HG02885 (cell line): ENCODE measurements around the gene TVP23A.
"Not testable (repeated sequence)": the region's sequence is repeated elsewhere in the genome, so short reads cannot be mapped to it uniquely, and the experiment has no call there.

ENCODE experiments used
- ATAC-seq: cut with Tn5 transposase; IDR thresholded peaks from one replicate; pipeline ENCODE4 v1.9.1; 2021; ENCODE audit warnings: mild to moderate bottlenecking; ENCODE audit not compliant: unreplicated experiment, poor library complexity

Gene TVP23A

DNA sequence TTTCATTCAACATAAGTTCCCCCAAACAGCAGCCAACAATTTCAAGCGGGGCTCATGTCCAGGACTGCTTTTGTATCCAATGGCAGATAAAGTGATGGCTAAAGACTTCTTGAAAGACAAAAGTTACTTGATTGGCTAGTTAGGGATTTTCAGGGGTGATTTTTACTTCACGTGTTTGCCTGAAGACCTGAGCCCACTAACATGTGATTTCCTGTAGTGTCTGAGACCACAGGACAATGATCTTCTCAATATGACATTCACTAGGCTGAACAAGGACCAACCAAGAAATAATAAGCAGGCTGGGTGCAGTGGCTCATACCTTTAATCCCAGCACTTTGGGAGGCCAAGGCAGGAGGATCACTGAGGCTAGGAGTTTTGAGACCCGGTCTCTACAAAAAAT is 10.4 kb downstream of the TVP23A start:
- ATAC-seq: no peak

DNA sequence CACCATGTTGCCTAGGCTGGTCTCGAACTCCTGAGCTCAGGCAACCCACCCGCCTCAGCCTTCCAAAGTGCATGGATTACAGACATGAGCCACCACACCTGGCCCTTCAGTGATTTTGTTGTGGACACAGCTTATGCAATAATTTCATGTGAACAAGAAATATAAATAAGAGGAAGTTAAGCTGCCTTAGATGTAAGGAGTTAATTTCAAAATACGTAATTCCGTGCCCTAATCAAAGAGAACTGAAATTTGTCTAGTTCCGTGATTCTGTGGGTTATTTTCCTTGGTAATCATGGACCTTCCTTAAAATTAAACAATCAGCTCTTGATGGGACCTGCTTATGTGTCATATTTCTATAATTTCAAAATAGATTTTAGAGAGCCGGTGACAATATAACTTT is 11.9 kb downstream of the TVP23A start:
- ATAC-seq: no peak

DNA sequence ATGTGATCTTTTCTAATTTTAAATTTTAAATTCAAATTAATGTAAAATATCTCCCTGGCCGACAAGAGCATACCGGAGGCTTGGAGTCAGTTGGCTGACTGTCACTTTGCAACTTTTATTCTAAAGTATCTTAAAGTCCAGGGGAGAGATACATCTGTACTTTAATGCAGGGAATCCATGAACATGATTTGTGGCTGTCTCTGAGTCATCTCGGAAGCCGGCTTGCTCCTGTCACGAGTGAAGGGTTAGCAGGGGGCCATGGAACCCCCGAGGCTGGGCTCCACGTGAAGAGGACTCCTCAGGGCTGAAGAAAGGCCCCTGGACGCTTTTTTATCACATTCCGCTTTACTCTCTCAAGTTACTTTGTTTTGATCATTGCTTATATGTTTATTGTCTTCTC is 13.3 kb downstream of the TVP23A start:
- ATAC-seq: peak; percentile 44

DNA sequence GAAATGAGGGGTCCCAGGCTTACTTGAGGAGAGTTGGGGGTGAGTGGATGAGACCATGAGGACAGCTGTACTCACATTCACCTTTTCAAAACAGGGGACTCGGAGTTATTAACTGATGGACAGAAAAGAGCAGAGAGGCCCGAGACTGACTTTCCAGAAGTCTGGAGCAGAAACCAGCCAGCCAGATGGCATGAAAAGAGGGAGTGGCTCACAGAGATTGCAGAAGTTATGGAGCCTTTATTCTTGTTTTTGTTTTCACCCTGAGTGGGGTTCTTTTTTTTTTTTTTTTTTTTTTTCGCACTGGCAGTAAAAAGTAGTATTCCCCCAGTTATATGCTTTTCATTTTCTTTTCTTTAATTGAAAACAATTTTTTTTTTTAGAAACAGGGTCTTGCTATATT is 18.9 kb downstream of the TVP23A start:
- no peak for ATAC-seq

DNA sequence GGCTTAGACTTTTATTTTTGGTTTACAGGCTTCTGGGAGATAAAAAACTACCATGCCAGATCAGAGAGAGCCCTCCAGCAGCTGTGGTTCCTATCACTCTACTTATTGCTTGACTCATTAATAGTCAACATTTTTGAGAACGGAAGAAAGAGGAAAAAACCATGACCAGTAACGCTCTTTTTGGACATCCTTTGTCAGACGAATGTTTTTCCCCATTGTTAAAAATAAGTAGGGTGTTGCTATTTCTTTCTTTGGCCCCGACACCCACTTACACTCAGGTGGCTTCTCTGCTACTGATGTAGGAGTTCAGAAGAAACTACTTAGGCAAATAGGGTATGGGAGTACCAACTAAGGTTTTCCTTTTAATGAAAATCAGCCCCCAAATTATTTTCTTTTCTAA is 27.5 kb downstream of the TVP23A start:
- ATAC-seq: peak; percentile 75

DNA sequence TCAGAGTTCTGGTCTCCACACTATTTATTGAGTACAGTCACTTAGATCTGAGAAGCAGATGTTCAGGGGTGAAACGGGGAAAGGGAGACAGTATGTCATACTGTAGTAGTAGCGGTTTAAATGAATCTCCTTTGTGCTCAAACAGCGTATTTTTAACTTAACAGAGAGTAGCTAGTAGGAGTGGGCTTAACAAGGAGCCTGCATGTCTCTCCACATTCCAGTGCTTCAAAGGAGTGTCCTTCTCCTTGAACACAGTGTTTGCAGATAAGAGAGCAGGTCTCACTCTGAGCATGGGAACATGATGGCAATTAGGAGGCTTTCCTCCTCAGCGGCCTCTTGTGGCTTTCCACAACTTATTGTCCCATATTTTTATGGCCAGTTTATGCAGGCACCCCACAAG is 30.0 kb downstream of the TVP23A start:
- not testable (repeated sequence) for ATAC-seq

DNA sequence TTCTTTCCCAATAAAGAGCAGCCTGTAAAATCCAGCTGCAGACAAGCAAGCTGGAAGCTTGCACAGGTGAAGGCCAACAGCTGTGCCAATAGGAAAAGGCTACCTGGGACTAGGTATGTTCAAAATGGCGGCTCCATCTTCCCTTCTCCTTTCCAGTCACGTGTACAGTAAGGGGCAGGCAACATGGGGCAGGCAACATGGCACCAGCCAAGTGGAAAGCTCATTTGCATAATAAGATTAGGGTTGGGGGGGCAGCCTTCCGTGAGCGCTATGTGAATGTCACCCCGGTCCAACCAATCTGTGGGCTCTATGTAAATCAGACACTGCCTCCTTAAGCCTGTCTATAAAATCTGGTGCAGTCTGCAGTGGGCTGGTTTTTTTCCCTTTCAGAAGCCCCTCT is 31.3 kb downstream of the TVP23A start:
- no peak for ATAC-seq

DNA sequence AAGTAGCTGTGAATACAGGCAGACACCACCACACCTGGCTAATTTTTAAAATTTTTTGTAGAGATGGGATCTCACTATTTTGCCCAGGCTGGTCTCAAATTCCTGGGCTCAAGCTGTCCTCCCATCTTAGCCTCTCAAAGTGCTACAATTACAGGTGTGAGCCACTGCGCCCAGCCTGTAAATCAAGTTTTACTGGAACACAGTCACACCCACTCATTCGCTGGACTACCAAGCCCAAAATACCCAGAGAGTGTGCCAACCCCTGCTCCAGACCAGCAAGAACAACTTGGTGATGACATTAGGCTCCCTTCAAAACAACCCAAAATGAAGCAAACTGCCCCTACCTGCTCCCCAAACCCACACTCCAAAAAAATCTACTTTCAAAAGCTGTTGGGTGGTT is 36.0 kb downstream of the TVP23A start:
- ATAC-seq: no peak

DNA sequence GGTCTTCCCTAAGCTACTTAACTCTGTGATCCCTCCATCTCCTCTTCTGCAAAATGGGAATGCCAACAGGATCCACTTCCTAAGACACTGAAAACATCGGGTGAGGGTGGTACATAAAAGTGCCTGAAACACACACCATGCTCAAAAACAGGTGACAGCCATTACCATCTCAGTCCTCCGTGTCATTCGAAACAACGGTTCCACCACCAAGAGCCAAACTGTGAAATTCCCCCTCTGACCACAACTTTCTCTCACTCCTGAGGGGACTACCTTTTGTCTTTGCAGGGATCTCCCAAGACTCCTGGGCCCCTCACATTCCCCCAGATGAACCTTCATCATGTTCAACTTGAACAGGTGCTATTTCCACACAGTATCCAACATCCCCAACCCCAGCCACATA is 38.0 kb downstream of the TVP23A start:
- no peak for ATAC-seq

DNA sequence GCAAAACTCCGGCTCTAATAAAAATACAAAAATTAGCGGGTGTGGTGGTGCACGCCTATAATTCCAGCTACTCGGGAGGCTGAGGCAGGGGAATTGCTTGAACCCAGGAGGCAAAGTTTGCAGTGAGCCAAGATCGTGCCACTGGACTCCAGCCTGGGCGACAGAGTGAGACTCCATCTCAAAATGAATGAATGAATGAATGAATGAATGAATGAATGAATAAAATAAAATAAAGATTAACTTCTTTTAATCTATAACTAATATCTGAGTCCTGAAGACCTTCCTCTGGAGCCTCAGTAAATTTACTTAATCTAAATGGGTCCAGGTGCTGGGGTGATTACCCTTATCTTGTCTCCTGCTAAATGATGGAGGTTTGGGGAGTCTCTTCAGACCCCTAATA is 38.7 kb downstream of the TVP23A start:
- not testable (repeated sequence) for ATAC-seq

DNA sequence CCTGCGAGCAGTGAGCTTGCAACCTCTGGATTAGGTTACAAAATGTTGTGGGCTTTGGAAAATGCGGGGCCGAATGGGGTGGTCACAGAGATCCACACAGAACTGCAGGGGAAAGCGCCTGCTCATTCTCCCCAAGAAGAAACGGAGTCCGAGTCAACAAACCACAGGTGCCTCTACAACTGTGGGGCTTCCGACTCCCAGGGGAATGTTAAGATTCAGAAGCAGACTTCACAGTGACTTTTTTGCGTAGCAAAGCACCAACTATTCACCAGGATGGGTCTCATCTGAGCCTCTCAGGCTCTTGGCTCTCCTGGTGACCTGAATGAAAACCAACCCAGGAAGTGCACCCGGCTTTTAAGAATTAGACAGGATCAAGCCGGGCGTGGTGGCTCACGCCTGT is 41.2 kb downstream of the TVP23A start:
- no peak for ATAC-seq

DNA sequence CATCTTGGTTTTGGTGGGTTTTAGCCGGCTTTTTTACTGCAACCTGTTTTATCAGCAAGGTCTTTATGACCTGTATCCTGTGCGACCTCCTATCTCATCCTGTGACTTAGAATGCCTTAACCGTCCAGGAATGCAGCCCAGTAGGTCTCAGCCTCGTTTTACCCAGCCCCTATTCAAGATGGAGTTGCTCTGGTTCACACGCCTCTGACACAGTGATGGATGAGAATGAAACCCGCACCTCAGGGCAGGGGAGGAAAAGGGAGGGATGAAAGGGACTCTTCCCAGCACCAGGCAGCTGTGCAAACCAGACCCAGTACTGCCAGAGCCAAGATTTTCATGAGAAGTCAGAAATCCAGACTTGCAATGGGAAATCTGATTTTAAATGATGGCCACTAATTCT is 41.7 kb downstream of the TVP23A start:
- ATAC-seq: not testable (repeated sequence)

DNA sequence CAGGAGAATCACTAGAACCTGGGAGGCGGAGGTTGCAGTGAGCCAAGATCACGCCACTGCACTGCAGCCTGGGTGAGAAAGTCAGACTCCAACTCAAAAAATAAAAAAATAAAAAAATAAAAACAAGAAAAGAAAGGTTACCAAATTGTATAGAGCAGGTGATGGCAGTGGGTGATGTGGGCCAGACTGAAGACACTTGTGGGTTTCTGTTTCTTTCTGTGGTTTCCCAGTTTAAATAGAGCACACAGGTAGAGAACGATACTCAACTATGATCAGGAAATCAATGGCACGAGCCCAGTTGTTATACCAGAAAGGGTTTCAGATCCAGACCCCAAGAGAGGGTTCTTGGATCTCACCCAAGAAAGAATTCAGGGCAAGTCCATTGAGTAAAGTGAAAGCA is 42.3 kb downstream of the TVP23A start:
- ATAC-seq: peak; percentile 75

DNA sequence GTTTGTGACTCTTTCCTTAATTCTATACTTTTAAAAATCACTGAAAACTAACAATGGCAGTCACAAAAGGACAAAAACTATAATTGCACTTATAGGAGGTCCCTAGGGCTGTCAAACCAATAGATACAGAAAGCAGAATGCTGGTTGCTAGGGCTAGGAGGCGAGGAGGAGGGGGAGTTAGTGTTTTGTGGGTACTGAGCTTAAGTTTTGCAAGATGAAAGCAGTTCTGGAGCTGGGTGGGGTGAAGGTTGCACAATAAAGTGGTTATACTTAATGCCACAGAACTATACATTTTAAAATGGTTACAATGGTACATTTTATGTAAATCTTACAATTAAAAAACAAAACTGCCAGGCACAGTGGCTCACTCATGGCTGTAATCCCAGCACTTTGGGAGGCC is 47.7 kb downstream of the TVP23A start:
- no peak for ATAC-seq

DNA sequence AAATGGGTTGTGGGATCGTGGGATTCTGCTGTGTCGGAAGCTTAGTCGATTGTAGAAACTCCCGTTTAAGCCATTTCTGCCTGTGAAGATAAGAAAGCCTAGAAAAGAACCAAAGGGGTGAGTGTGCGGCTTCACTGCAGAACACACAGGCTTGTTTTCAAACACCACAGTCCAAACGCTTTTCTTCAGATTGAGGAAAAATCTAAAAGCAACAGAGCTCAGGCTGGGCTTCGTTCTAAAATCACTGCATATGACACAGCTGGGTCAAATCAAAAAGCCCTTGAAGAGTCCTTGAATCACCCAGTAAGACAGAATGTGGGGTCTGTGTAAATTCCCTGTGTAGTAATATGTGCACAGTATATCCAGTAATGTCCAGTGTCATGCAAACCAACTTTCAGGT is 49.2 kb downstream of the TVP23A start:
- ATAC-seq: no peak

DNA sequence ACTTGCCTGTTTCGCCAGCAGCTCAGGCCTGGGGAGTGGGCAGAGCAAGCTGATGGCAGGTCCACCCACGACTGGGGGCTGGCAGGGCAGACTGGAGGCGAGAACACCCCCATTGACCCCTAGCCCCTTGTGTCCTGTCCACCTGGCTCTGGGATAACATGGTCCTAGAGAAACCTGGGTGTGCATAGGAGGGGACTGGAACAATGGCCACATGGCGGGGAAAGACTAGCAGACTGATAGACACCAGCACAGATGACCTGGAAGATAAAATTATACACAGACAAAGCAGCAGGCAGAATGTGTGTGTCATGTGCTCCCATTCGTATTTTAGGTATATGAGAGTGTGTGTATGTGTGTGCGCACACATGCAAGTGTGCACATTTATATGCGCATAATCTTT is 51.5 kb downstream of the TVP23A start:
- ATAC-seq: no peak

DNA sequence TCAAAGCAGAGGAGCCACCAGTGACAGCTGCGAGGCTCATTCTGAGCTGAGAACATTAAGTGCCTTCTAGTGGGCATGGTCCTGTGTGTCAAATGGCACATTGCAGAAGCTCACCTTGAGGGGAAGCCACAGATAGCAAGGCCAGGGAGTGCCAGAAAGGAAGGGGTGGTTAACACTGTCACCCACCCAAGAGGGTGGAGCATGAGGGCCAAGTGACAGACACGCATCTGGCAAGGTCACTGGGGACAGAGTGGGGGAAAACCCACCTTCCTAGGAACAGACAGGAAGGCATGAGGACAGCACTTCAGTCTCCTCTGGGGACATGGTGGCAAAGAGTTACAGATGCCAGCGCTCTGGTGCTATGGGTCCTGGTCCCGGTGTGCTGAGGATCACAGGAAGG is 52.8 kb downstream of the TVP23A start:
- peak; percentile 40 for ATAC-seq

DNA sequence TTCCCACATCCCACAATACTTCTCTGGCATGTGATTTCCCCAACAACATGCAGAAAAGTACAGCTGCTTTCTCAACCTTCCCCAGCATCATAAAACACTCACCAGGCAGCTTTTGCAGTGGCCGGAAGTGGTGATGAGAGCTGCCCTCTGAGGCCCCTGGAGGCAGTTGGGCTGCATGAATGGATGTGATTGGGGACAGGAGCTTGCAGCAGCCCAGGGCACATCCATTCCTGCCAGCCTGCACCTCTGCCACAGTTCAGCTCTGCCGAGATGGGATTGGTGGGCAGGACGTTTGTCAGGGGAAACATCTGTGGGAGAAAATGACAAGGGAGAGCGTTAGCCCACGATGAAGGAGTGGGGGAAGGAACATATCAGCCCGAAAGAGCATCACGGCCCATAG is 55.1 kb downstream of the TVP23A start:
- ATAC-seq: no peak

DNA sequence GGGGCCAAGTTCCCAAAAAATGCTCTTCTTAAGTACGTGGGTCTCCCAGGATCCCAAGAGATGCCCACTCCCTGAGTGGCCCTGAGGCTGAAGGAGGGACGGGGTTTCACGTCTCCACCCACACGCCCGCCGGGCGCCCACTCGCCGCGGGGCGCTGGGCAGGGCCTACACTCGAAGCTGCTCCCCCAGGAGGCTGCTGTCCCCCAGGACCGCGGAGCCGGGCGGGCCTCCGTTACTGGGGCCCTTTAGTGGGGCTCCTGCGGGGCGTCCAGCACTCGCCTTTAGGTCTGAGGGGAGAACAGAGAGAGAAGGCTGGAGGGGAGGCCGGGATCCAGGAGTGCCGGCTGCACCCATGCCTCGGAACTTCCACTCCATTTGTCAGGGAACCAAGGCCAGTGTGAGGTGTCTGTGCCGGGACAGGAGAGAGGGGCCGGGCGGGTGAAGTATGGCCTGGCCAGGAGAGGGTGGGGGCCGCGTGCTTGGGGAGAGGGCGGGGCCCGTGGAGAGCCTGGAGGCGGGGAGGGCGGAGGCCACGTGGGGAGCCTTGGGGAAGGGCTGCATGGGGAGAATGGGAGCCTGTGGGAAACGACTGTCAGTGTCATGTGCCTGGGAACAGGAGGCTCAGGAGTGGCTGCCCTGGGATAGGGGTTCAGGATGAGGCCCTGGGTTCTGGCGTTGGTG is 56.1 kb downstream of the TVP23A start:
- ATAC-seq: no peak

DNA sequence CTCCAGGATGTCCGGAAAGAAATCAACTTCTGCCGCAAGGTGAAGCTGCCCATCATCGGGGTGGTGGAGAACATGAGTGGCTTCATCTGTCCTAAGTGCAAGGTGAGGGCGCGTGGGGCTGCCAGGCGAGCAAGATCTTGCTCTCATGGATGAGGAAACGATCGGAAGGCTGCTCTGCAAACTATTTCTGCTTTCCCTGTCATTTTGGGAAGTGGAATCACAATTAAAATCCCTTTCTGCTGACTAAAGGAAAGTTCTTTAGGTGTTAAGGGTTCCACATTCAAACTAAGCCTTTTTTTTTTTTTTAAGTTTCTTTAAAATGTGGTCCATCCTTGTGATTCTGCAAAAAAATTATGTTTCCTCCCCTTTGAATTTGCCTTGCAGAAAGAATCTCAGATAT is 57.2 kb downstream of the TVP23A start:
- no peak for ATAC-seq

DNA sequence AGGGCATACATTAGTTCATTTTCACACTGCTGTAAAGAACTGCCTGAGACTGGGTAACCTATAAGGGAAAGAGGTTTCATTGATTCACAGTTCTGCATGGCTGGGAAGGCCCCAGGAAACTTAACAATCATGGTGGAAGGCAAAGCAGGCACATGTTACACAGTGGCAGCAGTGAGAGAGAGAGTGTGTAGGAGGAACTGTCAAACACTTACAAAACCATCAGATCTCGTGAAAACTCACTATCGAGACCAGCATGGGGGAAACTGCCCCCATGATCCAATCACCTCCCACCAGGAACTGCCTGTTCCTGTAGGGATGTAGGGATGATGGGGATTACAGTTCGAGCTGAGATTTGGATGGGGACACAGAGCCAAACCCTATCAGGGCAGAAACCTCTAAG is 57.7 kb downstream of the TVP23A start:
- no peak for ATAC-seq

DNA sequence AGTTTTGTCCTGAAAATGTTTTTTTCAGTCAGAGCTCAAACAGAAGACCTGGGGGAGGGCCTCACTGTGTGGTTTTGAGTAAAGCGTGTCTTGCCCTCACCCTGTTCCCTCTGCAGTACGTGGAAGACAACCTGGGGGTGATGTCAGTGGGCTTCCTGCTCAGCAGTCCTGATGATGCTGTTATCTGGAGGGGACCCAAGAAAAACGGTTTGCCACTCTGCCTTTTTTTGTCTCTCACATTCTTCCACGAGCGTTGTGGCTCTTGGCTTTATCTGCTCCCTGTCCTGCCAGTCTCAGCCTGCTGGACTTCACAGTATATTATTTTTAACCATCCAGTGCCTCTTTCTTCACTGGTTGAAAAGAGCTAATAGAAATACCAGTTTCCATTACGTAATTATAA is 62.0 kb downstream of the TVP23A start:
- ATAC-seq: no peak

DNA sequence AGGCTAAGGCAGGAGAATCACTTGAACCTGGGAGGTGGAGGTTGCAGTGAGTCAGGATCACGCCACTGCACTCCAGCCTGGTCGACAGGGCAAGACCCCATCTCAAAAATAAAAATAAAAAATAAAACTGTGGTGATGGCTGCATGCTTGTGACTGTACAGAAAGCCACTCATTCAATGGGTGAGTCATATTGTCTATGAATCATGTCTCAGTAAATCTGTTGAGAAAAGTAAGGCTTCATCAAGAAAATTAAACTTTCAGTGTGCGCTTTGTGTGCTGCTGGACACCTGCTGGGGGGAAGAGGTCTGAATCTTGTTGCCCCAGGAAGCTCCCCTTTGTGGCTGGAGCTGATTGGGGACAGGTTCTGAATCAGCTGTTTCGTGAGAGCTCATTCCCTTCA is 63.7 kb downstream of the TVP23A start:
- ATAC-seq: no peak
